K562 (cell line): ENCODE measurements around the gene TFEB.

Experiments used
- CBX5 ChIP-seq: IDR thresholded peaks from 2 replicates; pipeline ENCODE4 v1.6.1; 2014; ENCODE audit warnings: low read depth, borderline replicate concordance
- EZH2 ChIP-seq: IDR thresholded peaks from 2 replicates; pipeline ENCODE4 v1.6.1; 2012; ENCODE audit warnings: low read depth, mild to moderate bottlenecking, inconsistent platforms, low read length, borderline replicate concordance
- GATAD2B ChIP-seq: fragments of 450-650 bp; IDR thresholded peaks from 2 replicates; pipeline ENCODE4 v1.6.1; 2017; ENCODE audit warnings: mild to moderate bottlenecking, borderline replicate concordance
- JUN ChIP-seq, 2 experiments: sonication (generic) in 1 of 2; formaldehyde crosslinking in 1 of 2; IDR thresholded peaks; 2 replicates each; pipeline versions ENCODE4 v1.6.1 to v1.8.0; 2012 to 2022; ENCODE audit warnings: borderline replicate concordance in 2 of 2, mild to moderate bottlenecking in 2 of 2, improper control_type of control experiment in 1 of 2, low read depth in 1 of 2, low read length in 1 of 2, missing genetic modification reagents in 1 of 2
- NFE2L1 ChIP-seq: fragments of 450-650 bp; IDR thresholded peaks from 2 replicates; pipeline ENCODE4 v1.6.1; 2016; ENCODE audit warnings: missing genetic modification characterization, low read depth, mild to moderate bottlenecking, missing compliant biosample characterization, moderate library complexity, borderline replicate concordance
- SMAD4 ChIP-seq: fragments of 250-450 bp; sonication (Bioruptor Pico); conservative IDR thresholded peaks from 2 replicates; pipeline ENCODE4 v1.8.0; 2021; ENCODE audit warnings: inconsistent platforms, mild to moderate bottlenecking, moderate library complexity
- ZNF347 ChIP-seq: fragments of 450-650 bp; formaldehyde crosslinking; IDR thresholded peaks from 2 replicates; pipeline ENCODE4 v1.4.0; 2020; ENCODE audit warnings: low read depth, mild to moderate bottlenecking, moderate library complexity
- TF ChIP-seq, protein P1 (sequence below), 3 experiments: IDR thresholded peaks in 2 of 3; conservative IDR thresholded peaks in 1 of 3; 2 replicates each; pipeline ENCODE4 v1.5.1; 2011 to 2012; ENCODE audit warnings: low read length in 3 of 3, mild to moderate bottlenecking in 3 of 3, control low read depth in 2 of 3, improper control_type of control experiment in 1 of 3, inconsistent platforms in 1 of 3, low read depth in 1 of 3, mixed read lengths in 1 of 3, moderate library complexity in 1 of 3; ENCODE audit not compliant: insufficient read depth in 2 of 3
- TF ChIP-seq, protein P2 (sequence below), 2 experiments: fragments of 450-650 bp in 1 of 2; sonication (generic) in 1 of 2; formaldehyde crosslinking in 1 of 2; IDR thresholded peaks in 1 of 2; conservative IDR thresholded peaks in 1 of 2; 2 replicates each; pipeline versions ENCODE4 v1.6.1 to v1.8.1; 2016 to 2023; ENCODE audit warnings: mild to moderate bottlenecking in 2 of 2, moderate library complexity in 2 of 2, inconsistent platforms in 1 of 2, missing genetic modification reagents in 1 of 2

DNA sequence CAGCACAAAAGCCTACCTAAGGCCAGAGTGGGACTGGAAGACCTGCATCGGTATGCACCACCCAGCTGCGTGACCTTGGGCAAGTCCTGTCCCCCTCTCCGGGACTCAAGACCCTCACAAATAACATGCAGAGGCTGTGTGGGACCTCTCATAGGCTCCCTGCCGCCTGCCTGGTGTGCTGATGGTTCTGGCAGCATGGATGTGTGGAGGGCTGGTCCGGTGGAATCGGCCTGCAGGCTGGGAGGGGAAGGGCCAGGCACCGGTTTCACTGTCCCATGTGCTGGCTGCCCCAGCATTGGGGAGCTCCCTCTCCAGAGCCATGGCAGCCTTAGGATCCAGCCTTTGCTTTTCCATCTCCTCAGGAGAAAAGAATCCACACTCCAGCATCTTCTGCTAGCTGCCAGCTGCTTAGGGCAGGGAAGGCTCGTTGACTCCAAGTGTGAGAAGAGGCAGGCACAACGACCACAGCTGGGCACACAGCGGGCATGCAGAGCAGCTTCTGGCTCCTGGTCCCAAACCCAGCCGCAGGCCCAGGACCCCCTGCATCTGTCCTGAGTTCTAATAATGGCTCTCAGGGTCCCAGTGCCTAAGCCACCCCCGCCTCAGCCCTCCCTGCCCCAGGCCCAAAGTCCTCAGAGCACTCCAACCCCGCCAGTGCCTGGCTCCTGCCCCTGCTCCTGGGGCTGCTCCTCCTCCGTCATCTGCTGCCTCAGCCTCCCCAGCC is 32.5 kb downstream of the TFEB start:
- TF ChIP-seq CBX5 (no peak), EZH2 (no peak), GATAD2B (no peak), JUN (IDR thresholded peaks at IDR 0.05; ENCODE audit: borderline replicate concordance, low read depth, low read length) (no peak), JUN (CRISPR knock-in tag; IDR thresholded peaks at IDR 0.05; ENCODE audit: borderline replicate concordance) (no peak), NFE2L1 (tag) (no peak), SMAD4 (CRISPR knock-in tag) (no peak), ZNF347 (CRISPR knock-in tag) (no peak)
- TF ChIP-seq, protein P1, sequence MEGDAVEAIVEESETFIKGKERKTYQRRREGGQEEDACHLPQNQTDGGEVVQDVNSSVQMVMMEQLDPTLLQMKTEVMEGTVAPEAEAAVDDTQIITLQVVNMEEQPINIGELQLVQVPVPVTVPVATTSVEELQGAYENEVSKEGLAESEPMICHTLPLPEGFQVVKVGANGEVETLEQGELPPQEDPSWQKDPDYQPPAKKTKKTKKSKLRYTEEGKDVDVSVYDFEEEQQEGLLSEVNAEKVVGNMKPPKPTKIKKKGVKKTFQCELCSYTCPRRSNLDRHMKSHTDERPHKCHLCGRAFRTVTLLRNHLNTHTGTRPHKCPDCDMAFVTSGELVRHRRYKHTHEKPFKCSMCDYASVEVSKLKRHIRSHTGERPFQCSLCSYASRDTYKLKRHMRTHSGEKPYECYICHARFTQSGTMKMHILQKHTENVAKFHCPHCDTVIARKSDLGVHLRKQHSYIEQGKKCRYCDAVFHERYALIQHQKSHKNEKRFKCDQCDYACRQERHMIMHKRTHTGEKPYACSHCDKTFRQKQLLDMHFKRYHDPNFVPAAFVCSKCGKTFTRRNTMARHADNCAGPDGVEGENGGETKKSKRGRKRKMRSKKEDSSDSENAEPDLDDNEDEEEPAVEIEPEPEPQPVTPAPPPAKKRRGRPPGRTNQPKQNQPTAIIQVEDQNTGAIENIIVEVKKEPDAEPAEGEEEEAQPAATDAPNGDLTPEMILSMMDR (IDR thresholded peaks at IDR 0.05 in 2 of 3, conservative IDR thresholded peaks at IDR 0.05 in 1 of 3; ENCODE audit: insufficient read depth in 2 of 3, low read depth in 1 of 3, low read length in 3 of 3): no peak
- TF ChIP-seq, protein P2, sequence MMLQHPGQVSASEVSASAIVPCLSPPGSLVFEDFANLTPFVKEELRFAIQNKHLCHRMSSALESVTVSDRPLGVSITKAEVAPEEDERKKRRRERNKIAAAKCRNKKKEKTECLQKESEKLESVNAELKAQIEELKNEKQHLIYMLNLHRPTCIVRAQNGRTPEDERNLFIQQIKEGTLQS (IDR thresholded peaks at IDR 0.05): no peak
- TF ChIP-seq, protein P2 (CRISPR knock-in tag; conservative IDR thresholded peaks at IDR 0.05): no peak
